Cardiac muscle cell (in vitro differentiated cells and primary cell): ENCODE results near the gene PLBD2. TPM values are rescaled to one million over a fixed set of nuclear protein-coding genes. Genes with fewer than 3 reads are reported as not detected.

Experiments used
- DNase-seq, 2 donors: peaks; one replicate each; pipeline versions ENCODE4 v3.0.0 to v3.0.0-alpha.2; 2010 to 2017; ENCODE audit warnings: low read depth in 1 of 2, low spot score in 1 of 2
- H3K27ac ChIP-seq: fragments of 200-600 bp; sonication (generic); 2 replicates; pipeline ENCODE4 v1.5.1; 2016
- H3K27me3 ChIP-seq: fragments of 200-600 bp; sonication (generic); 2 replicates; pipeline ENCODE4 v1.6.0; 2016; ENCODE audit warnings: control low read depth
- H3K36me3 ChIP-seq: fragments of 200-600 bp; sonication (generic); 2 replicates; pipeline ENCODE4 v1.5.1; 2016; ENCODE audit warnings: control low read depth
- H3K4me1 ChIP-seq: fragments of 200-600 bp; sonication (generic); 2 replicates; pipeline ENCODE4 v1.8.1; 2017; ENCODE audit warnings: low read depth, mild to moderate bottlenecking, mixed run types
- H3K4me3 ChIP-seq: fragments of 200-600 bp; sonication (generic); 2 replicates; pipeline ENCODE4 v1.5.1; 2016; ENCODE audit warnings: mild to moderate bottlenecking
- H3K9me3 ChIP-seq: fragments of 200-600 bp; sonication (generic); 2 replicates; pipeline ENCODE4 v1.5.1; 2017; ENCODE audit warnings: low read depth, mild to moderate bottlenecking, control low read depth
- polyA plus RNA-seq: library from polyadenylated mRNA; unstranded; fragments of >200 nt; fragmentation: Nextera tagmentation; extraction: Ambion mirVana; gene quantifications from 2 replicates; pipeline ENCODE4 v1.2.1, GENCODE V29; 2016
- total RNA-seq: library from RNA; depleted of rRNA; stranded (reverse); fragments of >200 nt; gene quantifications from 2 replicates; pipeline ENCODE4 v1.2.3, GENCODE V29; 2016
- TF ChIP-seq, protein P1 (sequence below): IDR thresholded peaks from 2 replicates; pipeline ENCODE4 v1.5.1; 2012; ENCODE audit warnings: low read depth, mild to moderate bottlenecking, low read length

Gene PLBD2
- total and polyA plus RNA-seq, 2 experiments from 2014 or later: 11.7 to 17.3 TPM

DNA sequence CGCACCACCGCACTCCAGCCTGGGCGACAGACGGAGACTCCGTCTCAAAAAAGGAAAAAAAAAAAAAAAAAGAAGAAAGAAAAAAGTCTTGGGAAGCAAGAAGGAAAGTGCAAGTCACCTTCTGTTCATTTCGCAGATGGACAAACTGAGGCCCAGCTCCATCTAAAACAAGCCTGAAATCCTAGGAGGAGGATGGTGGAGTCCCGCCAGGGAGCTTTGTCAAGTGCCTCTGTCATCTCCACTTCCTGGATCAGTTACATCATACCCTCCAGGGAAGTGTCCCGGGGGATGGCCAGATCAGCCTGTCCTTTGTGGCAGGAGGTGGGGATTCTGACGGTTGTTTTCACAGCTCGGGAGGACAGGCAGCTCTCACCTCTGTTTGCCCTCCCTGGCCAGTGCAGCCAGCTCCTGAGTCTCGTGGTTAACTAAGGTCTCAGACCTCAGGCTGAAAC is 55.1 kb downstream of the PLBD2 start:
- DNase-seq: peak in 1 of 2 donors; percentile 46
- no peaks in the 10 kb centered on the region for H3K4me1 ChIP-seq
- TF ChIP-seq, protein P1, sequence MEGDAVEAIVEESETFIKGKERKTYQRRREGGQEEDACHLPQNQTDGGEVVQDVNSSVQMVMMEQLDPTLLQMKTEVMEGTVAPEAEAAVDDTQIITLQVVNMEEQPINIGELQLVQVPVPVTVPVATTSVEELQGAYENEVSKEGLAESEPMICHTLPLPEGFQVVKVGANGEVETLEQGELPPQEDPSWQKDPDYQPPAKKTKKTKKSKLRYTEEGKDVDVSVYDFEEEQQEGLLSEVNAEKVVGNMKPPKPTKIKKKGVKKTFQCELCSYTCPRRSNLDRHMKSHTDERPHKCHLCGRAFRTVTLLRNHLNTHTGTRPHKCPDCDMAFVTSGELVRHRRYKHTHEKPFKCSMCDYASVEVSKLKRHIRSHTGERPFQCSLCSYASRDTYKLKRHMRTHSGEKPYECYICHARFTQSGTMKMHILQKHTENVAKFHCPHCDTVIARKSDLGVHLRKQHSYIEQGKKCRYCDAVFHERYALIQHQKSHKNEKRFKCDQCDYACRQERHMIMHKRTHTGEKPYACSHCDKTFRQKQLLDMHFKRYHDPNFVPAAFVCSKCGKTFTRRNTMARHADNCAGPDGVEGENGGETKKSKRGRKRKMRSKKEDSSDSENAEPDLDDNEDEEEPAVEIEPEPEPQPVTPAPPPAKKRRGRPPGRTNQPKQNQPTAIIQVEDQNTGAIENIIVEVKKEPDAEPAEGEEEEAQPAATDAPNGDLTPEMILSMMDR: no peak
- H3K27ac ChIP-seq: no peak overlapping the region
- H3K27me3 ChIP-seq: no peaks in the 10 kb centered on the region
- H3K9me3 ChIP-seq: no peaks in the 10 kb centered on the region
- no peaks in the 10 kb centered on the region for H3K36me3 ChIP-seq
- H3K4me3 ChIP-seq: no peak overlapping the region

DNA sequence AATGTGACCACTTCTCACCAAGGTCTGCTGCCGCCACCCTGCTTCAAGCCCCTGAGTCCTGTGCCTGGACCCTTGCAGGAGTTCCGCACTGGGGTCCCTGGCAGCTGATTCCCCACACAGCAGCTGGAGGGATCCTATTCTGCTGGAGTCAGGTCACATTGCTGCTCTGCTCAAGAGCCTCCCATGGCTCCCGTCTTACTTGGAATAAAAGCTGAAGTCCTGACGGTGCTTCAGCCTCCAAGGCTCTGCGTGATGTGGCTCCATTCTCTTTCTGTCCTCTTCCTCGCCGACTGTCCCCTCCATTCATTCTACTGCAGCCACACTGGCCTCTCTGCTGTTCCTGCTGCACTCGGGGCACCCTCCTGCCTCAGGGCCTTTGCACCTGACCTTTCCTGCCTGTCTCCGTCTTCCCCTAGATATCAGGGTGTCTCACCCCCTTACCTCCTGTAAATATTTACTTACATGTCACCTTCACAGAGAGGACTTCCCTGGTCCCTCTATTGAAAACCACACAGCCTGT is 56.2 kb downstream of the PLBD2 start:
- Histone ChIP-seq H3K4me3 (no peak overlapping the region), H3K9me3 (no peaks in the 10 kb centered on the region), H3K4me1 (no peaks in the 10 kb centered on the region), H3K27ac (no peak overlapping the region), H3K27me3 (no peaks in the 10 kb centered on the region), H3K36me3 (no peaks in the 10 kb centered on the region)
- TF ChIP-seq, protein P1: no peak
- no peak for DNase-seq

DNA sequence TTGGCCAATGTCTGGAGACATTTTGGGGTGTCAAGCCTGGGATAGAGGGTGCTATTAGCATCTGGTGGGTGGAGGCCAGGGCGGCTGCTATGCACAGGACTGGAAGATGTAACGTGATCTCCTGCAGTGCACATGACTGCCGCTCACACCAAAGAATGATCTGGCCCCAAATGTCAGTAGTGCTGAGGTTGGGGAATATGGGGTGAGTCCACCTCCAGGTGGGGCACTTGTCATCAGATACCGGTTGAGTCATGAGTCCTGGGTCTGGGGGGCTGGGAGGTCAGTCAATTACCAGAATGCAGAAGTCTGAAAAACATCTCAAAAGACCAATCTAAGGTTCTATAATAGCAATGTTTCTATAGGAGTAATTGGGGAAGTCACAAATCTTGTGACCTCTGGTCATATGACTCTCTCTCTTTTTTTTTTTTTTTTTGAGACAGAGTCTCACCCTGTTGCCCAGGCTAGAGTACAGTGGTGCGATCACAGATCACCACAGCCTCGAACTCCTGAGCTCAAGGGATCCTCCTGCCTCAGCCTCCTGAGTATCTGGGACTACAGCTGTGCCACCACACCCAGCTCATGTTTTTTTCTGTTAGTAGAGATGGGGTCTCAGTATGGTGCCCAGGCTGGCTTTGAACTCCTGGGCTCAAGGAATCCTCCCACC is 57.8 kb downstream of the PLBD2 start:
- no peaks in the 10 kb centered on the region for H3K4me1 ChIP-seq
- no peak for DNase-seq
- no peak overlapping the region for H3K27ac ChIP-seq
- no peaks in the 10 kb centered on the region for H3K36me3 ChIP-seq
- H3K9me3 ChIP-seq: no peaks in the 10 kb centered on the region
- TF ChIP-seq, protein P1: no peak
- no peaks in the 10 kb centered on the region for H3K27me3 ChIP-seq
- no peak overlapping the region for H3K4me3 ChIP-seq

DNA sequence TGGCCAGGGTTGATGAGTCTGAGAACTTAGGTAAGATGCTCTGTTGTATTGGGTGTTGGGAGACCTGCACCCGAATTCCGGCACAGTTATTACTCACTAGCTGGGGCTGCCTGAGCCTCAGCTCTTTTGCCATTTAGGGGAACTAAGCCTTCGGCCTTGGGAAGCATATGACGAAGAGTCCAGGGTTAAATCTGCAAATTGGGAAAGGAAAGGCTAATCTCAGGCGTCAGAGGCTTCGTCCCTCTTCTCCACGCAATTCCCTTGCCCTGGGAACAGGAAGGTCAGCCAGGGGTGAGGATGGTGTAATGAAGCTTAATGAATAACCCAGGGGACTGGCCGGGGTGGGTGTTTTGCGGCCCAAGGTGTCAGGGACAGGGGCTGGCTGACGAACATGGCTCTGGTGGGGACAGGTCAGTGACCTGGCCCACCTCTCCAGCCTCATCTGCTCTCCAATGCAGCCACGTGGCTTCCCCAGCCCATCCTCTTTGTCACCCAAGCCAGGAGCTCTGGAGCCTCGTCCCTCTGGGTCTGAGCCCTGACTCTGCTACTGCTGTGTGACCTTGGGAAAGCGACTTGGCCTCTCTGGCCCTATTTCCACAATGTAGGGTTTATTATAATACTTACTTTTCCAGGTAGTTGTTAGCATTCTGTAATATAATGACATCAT is 60.0 kb downstream of the PLBD2 start:
- no peaks in the 10 kb centered on the region for H3K36me3 ChIP-seq
- H3K27ac ChIP-seq: no peak overlapping the region
- no peaks in the 10 kb centered on the region for H3K27me3 ChIP-seq
- TF ChIP-seq, protein P1: no peak
- H3K4me1 ChIP-seq: no peaks in the 10 kb centered on the region
- peak in 1 of 2 donors; percentile 81 for DNase-seq
- H3K9me3 ChIP-seq: no peaks in the 10 kb centered on the region
- no peak overlapping the region for H3K4me3 ChIP-seq

DNA sequence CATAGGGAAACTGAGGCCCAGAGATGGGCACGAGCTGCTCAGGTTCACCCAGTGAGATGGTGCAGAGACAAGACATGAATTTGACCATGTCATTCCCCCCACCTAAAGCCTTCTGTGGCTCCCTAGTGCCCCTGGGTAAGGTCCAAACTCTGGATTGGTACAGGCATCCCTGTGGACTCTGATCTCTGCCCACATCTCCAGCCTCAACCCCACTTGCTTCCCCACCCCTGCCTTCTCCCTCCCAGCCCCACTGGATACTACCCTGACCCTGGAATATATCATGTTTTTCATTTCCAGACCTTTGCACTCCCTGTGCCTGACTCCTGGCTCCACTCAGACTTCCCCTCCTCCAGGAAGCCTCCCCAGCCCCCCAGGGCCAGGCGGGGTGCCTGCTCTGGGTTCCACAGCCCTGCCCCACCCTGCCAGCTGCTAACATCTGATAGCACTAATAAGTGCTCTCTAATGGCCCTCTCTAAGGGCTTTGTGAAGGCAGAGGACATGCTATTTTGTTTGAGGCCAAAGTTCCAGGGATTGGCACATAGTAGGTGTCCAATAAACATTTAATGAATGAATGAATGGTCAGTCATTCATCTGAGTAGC is 62.7 kb downstream of the PLBD2 start:
- no peaks in the 10 kb centered on the region for H3K9me3 ChIP-seq
- TF ChIP-seq, protein P1: no peak
- no peak overlapping the region for H3K4me3 ChIP-seq
- no peak for DNase-seq
- no peak overlapping the region for H3K27ac ChIP-seq
- peaks cover 6% of the 10 kb centered on the region for H3K27me3 ChIP-seq
- H3K4me1 ChIP-seq: no peaks in the 10 kb centered on the region
- no peaks in the 10 kb centered on the region for H3K36me3 ChIP-seq
